Liver (tissue), 9 donors: ENCODE measurements around the gene TAF3. TPM values are rescaled to one million over a fixed set of nuclear protein-coding genes. Genes with fewer than 3 reads are reported as not detected.

Experiments used
- DNase-seq: peaks from one replicate; pipeline ENCODE4 v3.0.0-alpha.2; 2017; ENCODE audit warnings: low spot score
- H3K27ac ChIP-seq, 2 donors: one replicate each; pipeline ENCODE4 v1.7.0; 2013; ENCODE audit warnings: inconsistent platforms in 2 of 2, low read length in 2 of 2, control low read depth in 1 of 2, low read depth in 1 of 2, mild to moderate bottlenecking in 1 of 2
- H3K27me3 ChIP-seq, 4 donors: one replicate each; pipeline versions ENCODE4 v1.6.1 to v1.7.0; 2013; ENCODE audit warnings: low read length in 3 of 4, inconsistent platforms in 1 of 4, mild to moderate bottlenecking in 1 of 4, moderate library complexity in 1 of 4; ENCODE audit not compliant: control insufficient read depth in 4 of 4, insufficient read depth in 4 of 4
- H3K36me3 ChIP-seq, 4 donors: one replicate each; pipeline versions ENCODE4 v1.6.1 to v1.7.0; 2013; ENCODE audit warnings: low read length in 3 of 4, mild to moderate bottlenecking in 3 of 4, low read depth in 1 of 4, moderate library complexity in 1 of 4; ENCODE audit not compliant: control insufficient read depth in 4 of 4, insufficient read depth in 3 of 4
- H3K4me1 ChIP-seq, 4 donors: one replicate each; pipeline versions ENCODE4 v1.6.1 to v1.7.0; 2013; ENCODE audit warnings: low read length in 3 of 4, mild to moderate bottlenecking in 3 of 4, moderate library complexity in 1 of 4; ENCODE audit not compliant: control insufficient read depth in 4 of 4, insufficient read depth in 4 of 4
- H3K4me3 ChIP-seq, 3 donors: one replicate each; pipeline versions ENCODE4 v1.6.1 to v1.7.0; 2013; ENCODE audit warnings: low read length in 3 of 3, control low read depth in 1 of 3, low read depth in 1 of 3, mild to moderate bottlenecking in 1 of 3
- H3K9ac ChIP-seq, 2 donors: one replicate each; pipeline ENCODE4 v1.7.0; 2013; ENCODE audit warnings: low read length in 2 of 2, mild to moderate bottlenecking in 2 of 2, moderate library complexity in 2 of 2, control low read depth in 1 of 2, low read depth in 1 of 2
- H3K9me3 ChIP-seq, 4 donors: one replicate each; pipeline versions ENCODE4 v1.6.1 to v1.7.0; 2013; ENCODE audit warnings: low read length in 3 of 4; ENCODE audit not compliant: control insufficient read depth in 4 of 4
- ATF3 ChIP-seq: IDR thresholded peaks from 2 replicates; pipeline ENCODE4 v1.6.1; 2016; ENCODE audit warnings: antibody characterized with exemption
- CTCF ChIP-seq: fragments of 150-350 bp; IDR thresholded peaks from 2 replicates; pipeline ENCODE4 v1.5.1; 2017; ENCODE audit warnings: improper control_type of control experiment, low read depth, low read length; ENCODE audit not compliant: missing input control
- EGR1 ChIP-seq, 2 donors: IDR thresholded peaks; 2 replicates each; pipeline ENCODE4 v1.6.1; 2016 to 2018; ENCODE audit warnings: antibody characterized with exemption in 2 of 2, low read depth in 2 of 2
- FOXA1 ChIP-seq: IDR thresholded peaks from 2 replicates; pipeline ENCODE4 v1.6.1; 2016; ENCODE audit warnings: antibody characterized with exemption
- FOXA2 ChIP-seq: IDR thresholded peaks from 2 replicates; pipeline ENCODE4 v1.6.1; 2016; ENCODE audit warnings: antibody characterized with exemption
- HNF4A ChIP-seq, 2 donors: conservative IDR thresholded peaks; 2 replicates each; pipeline ENCODE4 v1.6.1; 2016; ENCODE audit warnings: antibody characterized with exemption in 2 of 2, mild to moderate bottlenecking in 2 of 2
- HNF4G ChIP-seq: IDR thresholded peaks from 2 replicates; pipeline ENCODE4 v1.6.1; 2016; ENCODE audit warnings: antibody characterized with exemption
- JUND ChIP-seq, 2 donors: IDR thresholded peaks; 2 replicates each; pipeline ENCODE4 v1.6.1; 2016; ENCODE audit warnings: antibody characterized with exemption in 2 of 2
- MAX ChIP-seq: IDR thresholded peaks from 2 replicates; pipeline ENCODE4 v1.6.1; 2016; ENCODE audit warnings: antibody characterized with exemption
- NR2F2 ChIP-seq: IDR thresholded peaks from 2 replicates; pipeline ENCODE4 v1.6.1; 2016; ENCODE audit warnings: antibody characterized with exemption
- RAD21 ChIP-seq, 2 donors: IDR thresholded peaks; 2 replicates each; pipeline ENCODE4 v1.6.1; 2016; ENCODE audit warnings: antibody characterized with exemption in 2 of 2, mild to moderate bottlenecking in 2 of 2
- REST ChIP-seq: IDR thresholded peaks from 2 replicates; pipeline ENCODE4 v1.6.1; 2016; ENCODE audit warnings: antibody characterized with exemption, mild to moderate bottlenecking
- RXRA ChIP-seq, 2 donors: IDR thresholded peaks; 2 replicates each; pipeline ENCODE4 v1.6.1; 2017 to 2018; ENCODE audit warnings: antibody characterized with exemption in 2 of 2, mild to moderate bottlenecking in 1 of 2
- SP1 ChIP-seq: IDR thresholded peaks from 2 replicates; pipeline ENCODE4 v1.6.1; 2018; ENCODE audit warnings: antibody characterized with exemption, mild to moderate bottlenecking
- TAF1 ChIP-seq: conservative IDR thresholded peaks from 2 replicates; pipeline ENCODE4 v1.6.1; 2016; ENCODE audit warnings: antibody characterized with exemption, mild to moderate bottlenecking
- YY1 ChIP-seq: IDR thresholded peaks from 2 replicates; pipeline ENCODE4 v1.6.1; 2016; ENCODE audit warnings: antibody characterized with exemption, mild to moderate bottlenecking
- ZBTB33 ChIP-seq: IDR thresholded peaks from 2 replicates; pipeline ENCODE4 v1.6.1; 2016; ENCODE audit warnings: antibody characterized with exemption
- WGBS: extraction: QIAGEN DNeasy Blood & Tissue Kit; methylation state at CpG from one replicate; pipeline ENCODE4 v1.1.7; 2013; 5-methylcytosine and 5-hydroxymethylcytosine counted together
- polyA plus RNA-seq, 2 donors: library from polyadenylated mRNA; stranded (reverse) in 1 of 2; unstranded in 1 of 2; fragments of 200-250 nt in 1 of 2; fragments of >200 nt in 1 of 2; fragmentation: Nextera tagmentation in 1 of 2; extraction: Ambion mirVana in 1 of 2; gene quantifications; one replicate each; pipeline versions ENCODE4 v1.2.1 to v1.2.3, GENCODE V29; 2013 to 2015
- total RNA-seq, 2 donors: library from RNA; depleted of rRNA; stranded (reverse); fragments of >200 nt; gene quantifications; one replicate each; pipeline ENCODE4 v1.2.3, GENCODE V29; 2014
- donor health status: healthy.
- donor health status: healthy.
- donor health status: healthy.
- donor health status: healthy.
- donor health status: healthy.

Gene TAF3
- total and polyA plus RNA-seq, 4 donors: 1.5 to 3.6 (median 1.9) TPM

GRCh38 chr10:7890781-7891180, 72.5 kb downstream of the TAF3 start:
- Histone ChIP-seq H3K27ac (no peak overlapping the region), H3K27me3 (no peaks in the 10 kb centered on the region), H3K36me3 (no peaks in the 10 kb centered on the region), H3K9me3 (no peaks in the 10 kb centered on the region), H3K4me1 (peaks cover 0 to 2% (median under 1%) of the 10 kb centered on the region in 4 donors), H3K4me3 (no peak overlapping the region), H3K9ac (no peak overlapping the region)
- TF ChIP-seq REST (no peak), JUND (IDR thresholded peaks at IDR 0.05) (no peak), MAX (no peak), HNF4G (no peak), RXRA (IDR thresholded peaks at IDR 0.05) (no peak), RAD21 (IDR thresholded peaks at IDR 0.05) (no peak), SP1 (no peak), YY1 (no peak), CTCF (no peak), ATF3 (no peak), ZBTB33 (no peak)
- WGBS: 90% methylated on average over 6 of the region's 6 CpGs
- DNase-seq: no peak

GRCh38 chr10:7891634-7892033, 73.3 kb downstream of the TAF3 start:
- 18% methylated on average over 1 of the region's 1 CpG for WGBS
- Histone ChIP-seq H3K4me3 (no peak overlapping the region), H3K27ac (no peak overlapping the region), H3K36me3 (no peaks in the 10 kb centered on the region), H3K9ac (no peak overlapping the region), H3K4me1 (peaks cover 0 to 2% (median under 1%) of the 10 kb centered on the region in 4 donors), H3K27me3 (no peaks in the 10 kb centered on the region), H3K9me3 (no peaks in the 10 kb centered on the region)
- no peak for DNase-seq
- TF ChIP-seq YY1: no peak
- no peak for TF ChIP-seq NR2F2
- TF ChIP-seq HNF4A (conservative IDR thresholded peaks at IDR 0.05): no peak
- no peak for TF ChIP-seq JUND (IDR thresholded peaks at IDR 0.05)
- TF ChIP-seq MAX: no peak
- no peak for TF ChIP-seq SP1
- TF ChIP-seq CTCF: no peak
- TF ChIP-seq FOXA2: no peak
- no peak for TF ChIP-seq RAD21 (IDR thresholded peaks at IDR 0.05)
- TF ChIP-seq REST: no peak
- no peak for TF ChIP-seq EGR1 (IDR thresholded peaks at IDR 0.05; ENCODE audit: low read depth in 2 of 2)
- TF ChIP-seq FOXA1: no peak
- TF ChIP-seq TAF1: no peak
- TF ChIP-seq HNF4G: no peak
- TF ChIP-seq ATF3: no peak
